HG03108 (cell line): ENCODE data around the gene FAM156B.
"Not testable (repeated sequence)": the region's sequence is repeated elsewhere in the genome, so short reads cannot be mapped to it uniquely, and the experiment has no call there.

Source experiments
- ATAC-seq: cut with Tn5 transposase; IDR thresholded peaks from one replicate; pipeline ENCODE4 v1.9.1; 2021; ENCODE audit warnings: moderate library complexity; ENCODE audit not compliant: unreplicated experiment

The FAM156B gene, protein sequence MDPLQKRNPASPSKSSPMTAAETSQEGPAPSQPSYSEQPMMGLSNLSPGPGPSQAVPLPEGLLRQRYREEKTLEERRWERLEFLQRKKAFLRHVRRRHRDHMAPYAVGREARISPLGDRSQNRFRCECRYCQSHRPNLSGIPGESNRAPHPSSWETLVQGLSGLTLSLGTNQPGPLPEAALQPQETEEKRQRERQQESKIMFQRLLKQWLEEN

DNA sequence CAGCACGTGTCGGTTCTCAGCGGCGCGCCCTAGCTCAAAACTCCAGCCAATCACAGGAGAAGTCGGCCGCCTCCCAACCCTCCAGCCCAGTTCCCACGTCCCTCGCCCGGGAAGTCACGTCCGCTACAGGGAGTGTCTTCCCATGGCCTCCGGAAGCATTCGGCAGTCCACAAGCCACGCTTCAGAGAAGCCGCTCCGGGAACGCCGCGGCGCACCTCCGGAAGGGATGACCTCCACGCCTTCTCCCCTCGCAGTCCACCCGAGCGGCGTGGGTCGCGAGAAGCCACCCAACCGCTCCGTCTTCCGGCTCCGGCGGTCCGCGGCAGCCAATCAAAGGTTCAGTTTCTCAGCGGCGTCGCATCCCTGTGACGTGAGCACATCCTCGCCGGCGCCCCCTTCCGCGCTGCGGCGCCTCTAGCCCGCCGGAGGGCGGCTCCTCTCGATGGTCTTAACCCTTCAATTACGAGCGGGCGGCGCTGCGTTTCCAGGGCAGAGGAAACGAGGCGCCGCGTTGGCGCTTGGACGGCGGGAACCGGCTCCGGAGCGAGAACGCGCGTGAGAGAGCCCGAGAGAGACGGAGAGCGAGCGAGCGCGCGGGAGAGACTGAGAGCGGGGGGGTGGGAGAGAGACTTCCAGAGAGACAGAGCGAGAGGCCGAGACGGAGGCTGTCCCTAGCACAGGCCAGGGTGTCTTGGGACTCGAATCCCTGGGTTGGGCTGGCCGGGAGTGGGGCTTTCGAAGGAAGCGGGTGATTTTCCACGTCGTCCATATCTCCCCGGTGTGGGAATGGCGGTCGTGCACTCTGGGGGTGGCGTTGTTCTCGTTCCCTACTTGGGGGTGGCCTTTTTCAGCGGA, at the start of gene FAM156B:
Gene FAM156B, plus strand, starts transcription at position 476 of the 855 bp plus-strand sequence. CDS start 9,896 bp downstream, outside the sequence.
- ATAC-seq, result peak; percentile 73

DNA sequence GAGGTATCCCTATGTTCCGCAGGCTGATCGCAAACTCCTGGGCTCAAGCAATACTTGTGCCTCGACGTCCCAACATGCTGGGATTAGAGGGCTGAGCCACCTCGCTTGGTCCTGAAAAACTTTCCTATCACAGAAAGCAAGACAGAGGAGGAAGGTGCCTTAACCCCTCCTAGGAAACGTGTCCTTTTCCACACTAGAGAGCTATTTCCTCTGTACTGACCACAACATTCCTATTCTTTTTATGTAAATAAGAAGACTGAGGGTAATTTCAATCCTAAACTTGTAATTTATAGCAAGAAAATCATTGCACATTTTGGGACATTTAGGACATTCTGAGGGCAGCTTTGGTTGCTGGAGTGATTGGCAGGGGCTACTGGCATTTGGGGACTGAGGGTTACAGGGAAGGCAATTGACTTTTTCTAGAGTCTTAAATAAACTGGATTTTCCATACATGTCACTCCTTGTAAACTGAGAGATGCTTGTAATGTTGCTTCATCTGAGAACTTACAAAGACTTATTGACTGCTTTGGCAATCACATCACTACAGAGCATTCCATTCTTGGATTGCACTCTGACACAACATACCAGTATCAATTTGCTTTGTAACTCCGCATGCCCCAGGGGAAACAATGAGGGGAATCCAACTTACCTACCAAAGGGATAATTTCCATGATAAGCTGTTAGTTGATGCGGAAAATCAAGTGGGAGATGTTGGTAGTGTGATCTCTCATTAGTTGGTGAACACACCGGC, 44.8 kb upstream of the FAM156B start:
- no peak for ATAC-seq

DNA sequence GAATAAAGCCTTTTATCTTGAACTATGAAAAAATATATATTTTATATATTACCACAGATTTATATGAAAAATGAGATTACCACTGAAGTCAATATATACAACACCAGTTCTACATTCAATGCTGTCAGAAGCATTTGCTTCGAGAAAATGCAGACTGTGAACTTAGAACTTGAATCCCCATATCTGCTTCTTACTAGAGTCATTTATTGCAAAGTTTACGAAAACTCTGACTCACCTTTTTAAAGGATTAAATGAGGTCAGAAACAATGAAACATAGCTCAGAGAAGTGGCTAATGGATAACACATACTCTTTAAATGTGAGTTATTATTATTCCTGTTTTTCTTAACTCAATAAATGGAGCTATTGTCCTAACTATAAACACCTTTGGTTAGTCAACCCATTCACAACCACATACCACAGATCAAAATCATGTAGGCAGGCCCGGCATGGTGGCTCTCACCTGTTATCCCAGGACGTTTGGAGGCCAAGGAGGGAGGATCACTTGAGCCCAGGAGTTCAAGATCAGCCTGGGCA, 40.1 kb upstream of the FAM156B start:
- not testable (repeated sequence) for ATAC-seq

DNA sequence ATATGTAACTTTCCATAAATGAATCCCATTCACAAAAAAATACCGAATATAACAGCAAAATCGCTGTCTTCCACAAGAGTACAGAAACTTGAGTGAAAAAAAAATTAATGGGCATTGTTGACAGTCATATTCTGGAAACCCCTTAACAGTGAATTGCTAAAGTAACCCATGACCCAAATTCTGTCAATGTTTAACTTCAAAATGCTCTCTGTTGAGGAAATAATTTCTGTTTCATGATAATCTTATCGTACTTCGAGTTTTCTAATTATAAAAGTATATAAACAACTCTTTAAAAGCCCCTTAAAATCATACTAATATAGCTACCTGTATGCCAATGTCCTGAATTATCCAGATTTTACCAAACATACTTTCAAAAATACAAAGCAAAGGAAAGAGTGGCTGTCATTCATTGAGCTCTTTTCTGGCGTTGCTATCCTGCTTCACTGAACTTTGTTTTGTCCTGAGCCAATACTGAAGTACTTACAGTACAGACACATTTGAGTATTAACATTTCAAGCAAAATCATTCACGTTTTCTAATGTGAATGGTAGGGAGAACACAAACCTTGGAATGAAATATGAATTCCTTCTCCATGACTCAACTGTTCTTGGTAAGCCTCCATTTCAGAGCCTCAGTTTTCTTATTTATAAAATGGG, 31.7 kb upstream of the FAM156B start:
- ATAC-seq, result no peak

DNA sequence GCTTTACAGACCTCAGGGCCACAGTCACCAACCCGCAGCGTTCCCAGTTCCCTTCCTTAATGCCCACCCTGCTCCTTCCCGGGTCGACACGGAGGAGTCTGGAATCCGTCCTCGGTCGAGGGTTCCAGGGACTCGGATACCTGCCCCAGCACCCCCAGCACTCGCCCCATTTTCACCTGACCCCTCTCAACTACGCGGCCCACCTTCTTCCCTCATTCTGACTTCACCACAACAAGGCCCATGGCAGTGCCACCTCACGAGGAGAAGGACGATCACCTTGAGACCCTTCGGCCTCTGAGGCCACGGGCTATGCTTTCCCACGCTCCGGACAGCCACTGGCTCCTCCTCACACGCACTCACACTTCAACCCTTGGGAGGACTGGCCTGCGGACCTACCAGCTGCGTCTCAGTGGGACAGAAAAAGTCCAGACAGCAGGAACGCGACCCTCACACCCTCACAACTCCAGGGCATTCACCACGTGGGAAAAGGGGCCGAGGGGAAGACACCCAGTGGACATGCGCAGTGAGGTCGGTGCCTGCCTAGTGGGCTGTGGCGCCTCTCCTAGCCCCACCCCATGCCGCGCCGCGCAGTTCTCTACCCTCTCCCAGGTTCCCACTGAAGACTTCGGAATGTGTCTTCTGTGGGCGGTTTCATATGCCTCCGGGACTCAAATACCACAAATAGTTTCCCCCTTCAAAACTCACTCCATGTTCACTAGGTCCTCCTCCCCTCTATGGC, 29.4 kb upstream of the FAM156B start, which contains the start of gene XAGE3:
Gene XAGE3, minus strand, starts transcription at position 474 of the 739 bp plus-strand sequence. CDS start 950 bp downstream, outside the sequence.
- no peak for ATAC-seq

DNA sequence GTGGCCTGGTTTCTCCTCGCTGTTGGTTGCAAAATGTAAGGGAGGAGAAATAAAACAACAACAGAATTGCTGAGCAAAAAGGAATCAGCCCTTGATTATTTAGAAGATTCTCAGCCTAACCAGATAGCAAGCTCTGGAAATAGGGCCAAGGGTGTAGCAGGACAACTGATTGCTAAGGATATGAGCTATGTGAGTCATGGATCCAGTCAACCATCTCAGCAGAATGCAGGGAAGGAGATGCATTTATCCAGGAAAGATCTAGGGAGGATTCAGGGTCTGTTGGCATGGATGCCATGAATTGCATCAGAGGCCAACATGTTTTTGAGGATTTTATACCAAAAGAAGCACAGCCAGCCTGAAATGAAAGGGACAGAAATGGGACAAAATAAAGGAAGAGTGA, 27.1 kb upstream of the FAM156B start:
- no peak for ATAC-seq

DNA sequence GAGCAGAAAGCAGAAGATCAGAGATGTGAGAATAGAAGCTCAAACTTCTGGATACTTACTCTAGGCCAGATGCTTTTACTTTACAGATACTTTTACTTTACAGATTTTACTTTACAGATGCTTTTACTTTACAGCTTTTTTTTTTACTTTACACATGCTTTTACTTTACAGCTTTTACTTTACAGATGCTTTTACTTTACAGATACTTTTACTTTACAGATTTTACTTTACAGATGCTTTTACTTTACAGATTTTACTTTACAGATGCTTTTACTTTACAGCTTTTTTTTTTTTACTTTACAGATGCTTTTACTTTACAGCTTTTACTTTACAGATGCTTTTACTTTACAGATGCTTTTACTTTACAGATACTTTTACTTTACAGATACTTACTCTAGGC, 23.3 kb upstream of the FAM156B start:
- ATAC-seq, result not testable (repeated sequence)

DNA sequence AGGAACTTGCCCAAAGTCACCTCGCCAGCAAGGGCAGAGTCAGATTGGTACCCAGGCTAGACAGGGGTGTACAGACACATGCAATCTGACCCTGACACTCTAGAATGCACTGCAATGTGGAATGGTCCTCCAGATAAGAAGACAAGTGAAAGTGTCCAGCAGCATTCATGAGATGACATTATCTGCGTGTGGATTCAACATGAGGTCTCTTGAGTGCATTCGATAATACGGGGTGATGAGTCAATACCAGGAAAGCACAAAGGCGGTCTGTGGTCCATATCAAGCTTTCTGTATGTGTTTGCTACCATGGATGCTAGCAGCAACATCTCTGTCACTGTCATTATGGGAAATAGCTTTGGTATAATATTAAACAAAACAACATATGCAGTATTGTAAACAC, 22.5 kb upstream of the FAM156B start:
- no peak for ATAC-seq

DNA sequence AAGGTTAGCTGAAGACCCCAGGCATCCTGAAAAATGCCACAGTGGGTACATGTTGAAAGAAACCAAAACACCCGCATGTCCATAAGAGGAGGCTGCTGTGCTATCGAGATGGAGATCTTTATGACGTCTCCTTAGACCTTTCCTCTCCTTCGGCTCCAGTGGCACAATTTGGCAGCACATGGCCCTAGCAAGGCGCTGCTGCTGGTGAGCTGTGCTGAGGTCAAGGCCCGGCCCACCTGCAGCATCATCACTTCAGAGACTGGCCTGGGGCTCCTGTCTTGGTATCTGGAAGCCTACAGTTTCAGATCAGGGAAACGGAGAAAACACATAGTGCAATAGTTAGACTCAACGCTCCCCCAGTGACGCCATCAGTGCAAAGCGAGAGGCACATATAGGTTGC, 21.7 kb upstream of the FAM156B start:
- not testable (repeated sequence) for ATAC-seq

DNA sequence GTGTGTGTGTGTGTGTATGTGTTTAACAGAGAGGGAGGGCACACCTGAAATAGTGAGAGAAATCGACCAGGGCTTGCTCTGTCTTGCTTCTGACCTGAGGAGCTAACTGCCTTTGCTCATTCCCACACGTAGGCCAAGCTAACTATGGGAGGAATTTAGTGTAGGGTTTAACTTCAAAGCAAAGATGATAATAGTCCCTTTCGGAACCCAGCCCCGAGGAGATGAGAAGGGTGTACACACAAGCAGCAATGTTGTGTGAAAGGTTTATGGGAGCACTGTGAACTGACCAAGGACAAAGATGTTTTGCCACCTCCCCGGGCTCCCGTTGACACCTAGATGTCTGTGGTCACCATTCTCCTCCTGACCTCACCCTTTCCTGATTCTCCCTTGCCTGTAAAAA, 20.7 kb upstream of the FAM156B start:
- not testable (repeated sequence) for ATAC-seq

DNA sequence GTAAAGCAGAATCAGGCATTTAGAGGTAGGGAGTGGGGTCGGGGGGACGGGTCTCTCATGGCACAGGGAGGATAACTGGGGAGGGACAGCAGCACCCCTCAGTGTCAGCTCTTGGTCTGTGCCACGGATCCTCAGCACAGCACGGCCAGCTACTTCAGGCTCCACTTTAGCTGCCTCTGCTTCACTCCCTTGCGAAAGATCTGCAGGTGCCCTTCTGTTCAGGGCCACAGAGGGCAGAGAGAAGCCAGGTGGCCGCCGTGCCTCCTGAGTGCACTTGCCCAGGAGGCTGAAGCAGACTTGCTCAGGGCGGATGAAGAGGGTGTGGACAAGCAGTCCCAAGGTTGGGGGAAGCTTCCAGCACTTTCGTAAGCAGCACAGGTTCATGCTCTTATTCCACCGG, 9.7 kb upstream of the FAM156B start:
- ATAC-seq, result not testable (repeated sequence)

DNA sequence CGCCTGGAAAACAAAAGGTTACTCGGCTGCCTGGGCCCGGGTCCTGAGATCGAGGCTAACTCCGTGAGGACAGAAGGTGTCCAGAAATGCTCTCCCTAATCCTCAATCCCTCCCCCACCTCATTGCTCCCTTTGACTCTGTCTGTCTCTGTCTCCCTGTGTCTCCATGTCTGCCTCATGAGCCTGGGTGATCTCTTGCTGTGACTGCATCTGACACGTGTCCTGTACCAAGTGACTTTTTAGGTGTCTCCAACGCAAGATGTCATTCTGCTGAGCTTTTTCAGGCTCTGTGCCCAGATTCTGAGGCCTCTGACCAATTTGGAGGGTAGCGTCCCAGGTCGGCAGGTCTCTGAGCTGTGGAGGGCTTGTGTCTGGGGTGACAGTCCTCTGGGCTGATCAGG, 9.0 kb upstream of the FAM156B start:
- ATAC-seq, result not testable (repeated sequence)

DNA sequence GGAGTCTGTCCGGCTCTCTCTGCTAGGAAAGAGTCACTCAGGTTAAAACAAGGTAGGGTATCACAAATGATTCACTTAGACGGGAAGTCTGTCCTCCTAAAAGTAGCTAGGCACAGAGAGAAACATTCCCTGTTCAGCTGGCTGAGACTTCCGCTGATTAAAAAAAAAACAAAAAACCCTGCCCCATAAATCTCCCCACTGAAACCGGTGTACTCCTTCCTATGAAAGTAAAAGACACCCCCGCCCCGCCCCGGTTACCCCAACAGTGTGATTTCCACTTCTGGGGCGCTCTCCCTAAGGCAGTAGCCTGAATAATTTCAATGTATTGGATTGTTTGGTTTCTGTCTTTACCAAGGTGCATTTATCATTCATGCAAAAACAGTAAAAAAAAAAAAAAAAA, 692 bp upstream of the FAM156B start:
- ATAC-seq, result peak; percentile 21

DNA sequence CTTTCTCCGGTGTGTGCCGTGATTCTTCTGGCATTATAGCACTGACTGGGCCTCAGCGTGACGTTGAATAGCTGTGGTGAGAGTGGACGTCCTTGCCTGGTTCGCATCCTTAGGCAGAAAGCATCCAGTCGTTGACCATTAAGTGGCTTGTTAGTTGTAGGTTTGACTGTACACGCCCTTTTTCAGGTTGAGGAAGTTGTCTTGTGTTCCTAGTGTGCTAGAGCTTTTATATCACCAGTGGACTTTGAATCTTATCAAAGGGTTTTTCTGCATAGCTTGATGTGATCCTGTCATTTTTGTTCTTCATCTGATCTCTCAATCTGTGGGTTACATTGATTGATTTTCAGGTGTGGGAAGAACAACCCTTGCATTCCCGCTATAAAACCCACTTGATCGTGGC, 8.4 kb downstream of the FAM156B start:
- not testable (repeated sequence) for ATAC-seq

DNA sequence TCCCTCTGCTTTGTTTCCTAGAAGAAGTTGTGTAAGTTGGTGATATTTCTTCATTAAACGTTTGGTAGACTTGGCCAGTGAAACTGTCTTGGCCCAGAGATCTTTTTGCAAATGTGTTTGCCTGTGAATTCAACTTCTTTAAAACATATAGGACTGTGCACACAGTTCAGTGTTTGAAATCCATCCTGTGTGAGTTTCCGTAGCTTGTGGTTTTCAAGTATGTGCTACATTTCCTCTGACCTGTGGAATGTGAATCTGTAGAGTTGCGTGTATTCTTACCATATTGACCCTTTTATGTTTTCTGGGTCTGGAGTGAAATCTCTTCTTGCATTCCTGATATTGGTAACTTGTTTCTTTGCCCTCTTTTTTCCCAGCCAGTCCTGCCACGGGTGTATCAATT, 8.9 kb downstream of the FAM156B start:
- ATAC-seq, result not testable (repeated sequence)

DNA sequence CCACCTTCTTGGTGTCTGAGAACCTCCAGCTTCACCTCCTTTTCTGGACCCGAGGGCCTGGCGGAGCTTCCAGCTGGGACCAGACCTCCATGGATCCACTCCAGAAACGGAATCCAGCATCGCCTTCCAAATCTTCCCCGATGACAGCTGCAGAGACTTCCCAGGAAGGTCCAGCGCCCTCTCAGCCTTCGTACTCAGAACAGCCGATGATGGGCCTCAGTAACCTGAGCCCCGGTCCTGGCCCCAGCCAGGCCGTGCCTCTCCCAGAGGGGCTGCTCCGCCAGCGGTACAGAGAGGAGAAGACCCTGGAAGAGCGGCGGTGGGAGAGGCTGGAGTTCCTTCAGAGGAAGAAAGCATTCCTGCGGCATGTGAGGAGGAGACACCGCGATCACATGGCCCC, 10.0 kb downstream of the FAM156B start:
- not testable (repeated sequence) for ATAC-seq

DNA sequence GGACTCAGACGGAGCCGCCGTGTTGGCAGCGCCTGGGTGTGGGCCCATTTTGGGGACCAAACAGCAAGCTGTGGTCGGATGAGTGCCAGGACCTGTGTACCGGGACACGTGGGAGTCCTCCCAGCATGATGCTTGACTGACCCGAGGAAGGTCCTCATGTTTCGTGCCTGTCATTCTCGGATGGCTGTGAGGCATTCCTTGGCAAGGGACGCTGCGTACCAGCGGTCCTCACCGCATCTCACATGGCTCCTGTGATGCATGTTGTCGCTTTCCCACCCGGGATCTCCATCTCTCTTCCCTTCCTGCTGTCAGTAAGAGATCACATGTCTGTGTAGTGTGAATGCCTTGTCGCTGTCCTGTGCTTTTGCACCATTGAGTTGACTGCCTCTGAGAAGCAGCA, 10.8 kb downstream of the FAM156B start:
- ATAC-seq, result not testable (repeated sequence)

DNA sequence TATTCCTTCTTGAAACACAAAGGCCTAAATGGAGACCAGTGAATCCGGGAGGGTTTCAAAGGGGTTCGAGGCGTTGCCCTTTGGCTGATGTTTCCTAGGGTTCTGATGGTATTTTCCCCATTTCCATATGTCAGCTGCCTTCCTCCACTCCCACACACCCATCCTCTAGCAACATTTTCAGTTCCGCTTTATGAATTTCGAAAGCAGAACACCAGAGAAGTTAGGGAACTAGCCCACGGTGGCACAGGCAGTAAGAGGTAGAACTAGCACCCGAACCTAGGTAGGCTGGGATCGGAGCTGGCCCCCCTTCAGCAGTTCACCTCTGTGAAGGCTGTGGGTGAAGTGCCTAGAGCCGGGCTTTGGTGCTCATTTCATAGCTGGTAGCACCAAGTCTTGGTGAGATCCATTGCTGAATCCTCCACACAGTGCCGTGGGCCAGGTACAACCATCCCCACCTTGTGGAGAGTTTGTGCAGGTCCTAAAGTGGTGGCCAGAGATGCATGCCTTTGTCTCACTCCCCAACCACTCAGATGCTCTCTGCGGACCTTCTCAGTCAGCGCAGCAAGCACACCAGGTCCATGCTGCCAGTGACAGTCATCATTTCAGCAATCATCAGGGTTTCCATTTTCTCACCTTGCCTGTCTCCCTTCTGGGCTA, 12.3 kb downstream of the FAM156B start:
- ATAC-seq, result not testable (repeated sequence)

DNA sequence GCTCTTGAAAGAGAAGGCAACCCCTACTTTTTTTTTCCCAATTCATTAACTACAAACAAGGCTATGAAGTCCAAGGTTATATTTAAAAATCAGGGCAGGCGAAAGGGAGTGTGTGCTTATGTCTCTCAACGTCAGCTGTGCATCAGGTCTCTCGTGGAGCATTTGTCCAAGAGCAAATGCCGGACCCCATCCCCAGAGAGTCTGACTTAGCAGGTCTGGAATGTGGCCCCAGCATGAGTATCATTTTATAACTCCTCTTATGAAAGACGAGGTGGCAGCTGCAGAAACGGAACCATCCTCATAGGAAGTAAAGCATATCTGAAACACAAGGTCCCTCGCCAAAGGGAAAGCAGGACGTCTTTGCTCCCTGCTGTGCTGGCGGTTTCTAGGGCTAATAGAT, 16.6 kb downstream of the FAM156B start:
- not testable (repeated sequence) for ATAC-seq
